GM19035 (cell line): ENCODE measurements around the gene TTC23L.
"Not testable (repeated sequence)": the region's sequence is repeated elsewhere in the genome, so short reads cannot be mapped to it uniquely, and the experiment has no call there.

Experiments used
- ATAC-seq: cut with Tn5 transposase; IDR thresholded peaks from one replicate; pipeline ENCODE4 v1.9.1; 2021; ENCODE audit not compliant: unreplicated experiment

Gene TTC23L

GRCh38 chr5:34916518-34916917 is 77.6 kb downstream of the TTC23L start:
- ATAC-seq: no peak

GRCh38 chr5:34918025-34918424 is 79.1 kb downstream of the TTC23L start:
- ATAC-seq: no peak

- no peak for ATAC-seq
Measured at GRCh38 chr5:34919077-34919476, 80.1 kb downstream of the TTC23L start.

- not testable (repeated sequence) for ATAC-seq
Measured at GRCh38 chr5:34923256-34923655, 84.3 kb downstream of the TTC23L start.

- ATAC-seq: peak; percentile 53
Measured at GRCh38 chr5:34923694-34924461, 84.9 kb downstream of the TTC23L start.

GRCh38 chr5:34924462-34924765 is 85.5 kb downstream of the TTC23L start:
- no peak for ATAC-seq

- no peak for ATAC-seq
Measured at GRCh38 chr5:34926318-34926888, 87.4 kb downstream of the TTC23L start.

- no peak for ATAC-seq
Measured at GRCh38 chr5:34927785-34928184, 88.8 kb downstream of the TTC23L start.

- no peak for ATAC-seq
Measured at GRCh38 chr5:34928267-34928666, 89.3 kb downstream of the TTC23L start.

GRCh38 chr5:34929134-34929719 is 90.3 kb downstream of the TTC23L start, which contains the start of gene DNAJC21:
TSS of gene DNAJC21 (plus strand) at chr5:34929559. CDS start at chr5:34929820, 261 bp downstream.
- ATAC-seq: peak; percentile 85

- ATAC-seq: peak; percentile 79
Measured at GRCh38 chr5:34929720-34930461, 90.9 kb downstream of the TTC23L start.

GRCh38 chr5:34930462-34930844 is 91.5 kb downstream of the TTC23L start:
- ATAC-seq: no peak

GRCh38 chr5:34930870-34931269 is 91.9 kb downstream of the TTC23L start:
- ATAC-seq: no peak

GRCh38 chr5:34932947-34933346 is 94.0 kb downstream of the TTC23L start:
- ATAC-seq: no peak

- ATAC-seq: no peak
Measured at GRCh38 chr5:34941936-34942335, 103.0 kb downstream of the TTC23L start.

GRCh38 chr5:34944044-34944443 is 105.1 kb downstream of the TTC23L start:
- ATAC-seq: no peak

- ATAC-seq: no peak
Measured at GRCh38 chr5:34944460-34945047, 105.6 kb downstream of the TTC23L start.
